A673 (cell line): ENCODE data around the gene GMDS.

Source experiments
- CTCF ChIP-seq: fragments of 300-800, 200-600 bp; sonication (generic); conservative IDR thresholded peaks from 2 replicates; pipeline ENCODE4 v1.5.1; 2017; ENCODE audit warnings: low read depth, mild to moderate bottlenecking, antibody characterized with exemption, low read length, moderate library complexity, mixed read lengths
- EZH2 ChIP-seq: fragments of 200-600 bp; sonication (generic); IDR thresholded peaks from 2 replicates; pipeline ENCODE4 v1.6.1; 2017; ENCODE audit warnings: borderline replicate concordance, low read depth, mild to moderate bottlenecking, mixed read lengths, antibody characterized with exemption, low read length; ENCODE audit not compliant: poor library complexity, severe bottlenecking

GRCh38 chr6:1987640-1988039, 257.8 kb downstream of the GMDS start:
- TF ChIP-seq CTCF (no peak), EZH2 (no peak)
